ENCODE measurements around the gene VWA3A.
A peak's percentile ranks its signal among the peaks of the same experiment; 100 is the strongest.
"Not testable (repeated sequence)": the region's sequence is repeated elsewhere in the genome, so short reads cannot be mapped to it uniquely, and the experiment has no call there.

Gene VWA3A

DNA sequence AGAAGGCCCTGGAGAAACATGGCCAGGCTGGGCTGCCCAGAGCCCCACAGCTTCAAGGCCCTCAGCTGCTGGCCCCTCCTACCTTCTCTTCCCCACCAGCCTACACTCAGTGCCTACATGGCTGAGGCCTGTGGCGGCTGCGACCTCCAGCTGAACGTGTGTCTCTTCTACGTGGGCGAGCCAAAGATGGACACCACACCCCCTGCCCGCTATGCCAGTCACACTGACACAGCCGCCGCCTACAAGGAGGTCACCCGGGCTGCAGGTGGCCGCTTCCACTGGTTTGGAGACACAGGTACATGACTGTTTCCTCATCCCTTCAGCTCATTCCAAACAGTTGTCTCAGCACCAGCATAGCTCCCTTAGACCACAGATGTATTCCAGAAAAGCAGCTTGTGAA lies 40.5 kb downstream of the VWA3A start:
- DNase-seq: no peak

GRCh38 chr16:22138482-22138881 lies 46.1 kb downstream of the VWA3A start:
- DNase-seq: no peak

DNA sequence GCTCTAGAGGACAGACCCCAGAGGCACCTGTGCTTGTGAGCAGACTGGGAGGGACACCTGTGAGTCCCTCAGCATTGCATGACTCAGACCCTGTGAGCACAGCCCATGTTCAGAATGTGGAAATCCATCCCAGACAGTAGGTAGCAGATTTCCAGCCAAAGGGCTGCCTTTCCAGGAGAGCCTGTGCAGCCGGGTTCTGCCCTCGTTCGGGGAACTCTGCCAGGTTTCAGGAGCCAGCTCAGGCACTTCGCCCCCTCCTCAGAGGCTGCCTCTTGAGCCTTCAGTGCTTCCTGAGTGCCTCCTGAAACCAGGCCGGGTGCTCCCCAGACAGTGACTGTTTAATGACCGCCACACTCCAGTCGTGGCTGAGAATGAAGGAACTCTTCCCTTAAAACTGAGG lies 46.7 kb downstream of the VWA3A start:
- DNase-seq: no peak

DNA sequence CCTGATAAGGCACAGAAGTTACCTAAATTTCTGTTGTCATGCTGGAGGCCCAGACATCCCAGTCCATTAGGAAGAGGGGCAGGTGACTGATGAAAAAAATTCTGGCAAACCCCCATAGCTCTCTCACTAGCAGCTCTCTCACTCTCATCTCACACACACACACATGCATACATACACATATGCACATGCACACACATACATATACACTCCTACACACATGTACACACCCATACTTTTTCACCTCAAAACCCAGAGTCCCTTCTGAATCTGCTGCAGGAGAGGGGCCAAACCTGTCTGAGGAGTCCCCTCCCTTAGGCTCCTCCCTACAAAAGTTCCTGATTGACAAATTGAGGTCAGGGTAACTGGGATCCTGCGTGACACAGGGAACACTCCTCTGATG lies 47.4 kb downstream of the VWA3A start:
- no peak for DNase-seq

GRCh38 chr16:22141767-22142166 lies 49.4 kb downstream of the VWA3A start:
- peak; percentile 10 for DNase-seq

GRCh38 chr16:22144520-22144919 lies 52.2 kb downstream of the VWA3A start:
- DNase-seq: no peak

DNA sequence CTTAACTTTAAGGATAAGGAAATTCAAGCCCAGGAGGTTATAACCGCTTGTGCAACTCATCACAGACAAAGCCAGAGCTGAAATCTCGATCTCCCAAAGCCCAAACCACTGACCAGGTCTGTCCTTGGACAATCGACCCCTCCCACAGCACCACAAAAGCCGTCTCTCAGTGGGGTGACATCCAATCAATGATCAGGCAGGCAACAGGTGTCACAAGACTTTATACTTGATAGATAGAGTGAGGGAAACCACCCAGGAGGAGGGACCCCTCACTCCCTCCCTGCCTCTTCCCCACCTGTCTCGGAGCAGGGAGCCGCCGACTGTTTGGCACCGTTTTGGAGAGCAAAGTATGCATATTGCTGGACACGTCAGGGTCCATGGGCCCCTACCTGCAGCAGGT lies 55.5 kb downstream of the VWA3A start:
- DNase-seq: no peak

DNA sequence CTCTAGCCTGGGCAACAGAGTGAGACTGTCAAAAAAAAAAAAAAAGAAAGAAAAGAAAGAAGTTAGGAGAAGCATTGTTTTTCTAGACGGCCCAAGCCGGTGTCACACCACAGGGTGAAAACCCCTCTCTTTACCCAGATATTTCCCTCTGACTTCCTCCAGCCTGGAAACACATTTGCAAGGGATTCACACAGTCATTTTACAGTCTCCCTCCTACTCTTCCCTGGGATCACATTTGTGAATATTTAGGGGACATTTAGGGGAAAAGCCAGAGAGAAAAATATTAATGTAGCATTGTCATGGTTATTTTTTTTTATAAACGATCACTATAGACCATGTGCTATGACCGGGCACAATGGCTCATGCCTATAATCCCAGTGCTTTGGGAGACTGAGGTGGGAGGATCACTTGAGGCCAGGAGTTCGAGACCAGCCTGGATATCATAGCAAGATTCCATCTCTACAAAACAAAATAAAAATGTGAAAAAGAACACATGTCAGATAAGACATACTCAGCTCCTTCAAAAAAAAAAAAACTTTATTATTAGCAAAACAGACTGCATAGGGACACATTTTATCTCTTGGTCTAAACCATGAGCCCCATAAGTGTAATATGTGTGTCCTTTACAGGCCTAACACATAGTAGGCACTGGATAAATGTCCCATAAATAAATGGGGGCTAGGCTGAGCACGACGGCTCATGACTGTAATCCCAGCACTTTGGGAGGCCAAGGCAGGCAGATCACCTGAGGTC lies 59.1 kb downstream of the VWA3A start:
- no peak for DNase-seq

GRCh38 chr16:22152316-22152715 lies 60.0 kb downstream of the VWA3A start:
- no peak for DNase-seq

GRCh38 chr16:22153078-22153477 lies 60.7 kb downstream of the VWA3A start:
- not testable (repeated sequence) for DNase-seq

DNA sequence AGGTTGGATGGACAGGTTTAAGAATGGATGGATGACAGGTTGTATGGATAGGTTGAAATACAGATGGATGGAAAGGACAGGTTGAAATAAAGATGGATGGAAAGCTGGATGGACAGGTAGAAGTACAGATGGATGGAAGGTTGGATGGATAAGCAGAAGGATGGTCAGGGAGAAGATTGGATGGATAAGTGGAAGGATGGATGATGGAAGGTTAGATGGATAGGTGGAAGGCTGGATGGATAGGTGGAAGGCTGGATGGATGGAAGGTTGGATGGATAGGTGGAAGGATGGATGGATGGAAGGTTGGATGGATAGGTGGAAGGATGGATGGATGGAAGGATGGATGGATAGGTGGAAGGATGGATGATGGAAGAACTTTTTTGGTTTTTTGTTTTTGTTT lies 69.1 kb downstream of the VWA3A start:
- DNase-seq: no peak

DNA sequence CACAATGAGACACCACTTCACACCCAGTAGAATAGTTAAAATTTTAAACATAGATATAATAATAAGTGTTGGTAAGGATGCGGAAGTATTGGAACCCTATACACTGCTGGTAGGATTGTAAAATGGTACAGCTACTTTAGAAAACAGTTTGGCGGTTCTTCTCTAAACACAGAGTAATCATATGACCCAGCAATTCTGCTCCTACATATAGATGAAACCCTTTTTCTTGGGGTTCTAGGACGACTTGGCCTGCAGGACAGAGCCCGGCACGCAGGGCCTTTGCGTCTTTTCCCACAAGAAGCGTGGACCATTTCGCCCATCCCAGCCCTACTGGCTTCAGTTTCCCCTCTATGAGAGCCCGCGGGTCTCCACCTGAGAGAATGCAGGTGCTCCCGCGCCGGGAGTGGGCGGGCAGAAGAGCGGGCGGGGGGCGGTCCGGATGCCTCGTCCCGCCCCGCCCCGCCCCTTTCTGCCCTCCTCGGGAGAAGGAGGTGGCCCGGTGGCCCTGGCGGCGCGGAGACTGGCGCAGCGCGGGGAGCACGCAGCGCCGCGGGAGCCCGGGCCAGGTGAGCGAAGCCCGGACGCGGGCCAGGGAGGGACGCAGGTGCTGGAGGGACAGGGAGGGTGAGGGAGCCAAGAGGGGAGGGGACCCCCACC lies 69.8 kb downstream of the VWA3A start, which contains the start of gene SDR42E2:
Gene SDR42E2 (plus strand): TSS at position 508 of the 657 bp plus-strand sequence. CDS start 3,077 bp downstream, outside the sequence.
- no peak for DNase-seq

GRCh38 chr16:22162656-22163009 lies 70.3 kb downstream of the VWA3A start:
- no peak for DNase-seq

DNA sequence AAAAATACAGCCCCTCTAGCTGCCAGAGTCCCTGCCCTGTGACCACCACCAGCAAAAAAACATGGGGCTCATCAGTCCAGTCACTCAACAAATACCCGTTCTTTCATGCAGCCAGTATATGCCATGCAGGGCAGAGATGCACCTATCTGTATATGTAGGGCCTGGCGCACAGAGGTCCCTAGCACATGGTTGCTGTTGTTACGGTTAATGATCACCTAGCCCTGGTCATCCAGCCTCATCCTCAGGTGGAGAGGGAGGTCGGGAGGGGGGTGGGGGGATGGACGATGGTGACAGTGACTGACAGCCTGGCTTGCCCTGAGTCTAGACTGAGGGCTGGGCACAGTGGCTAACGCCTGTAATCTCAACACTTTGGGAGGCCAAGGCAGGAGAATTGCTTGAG lies 71.5 kb downstream of the VWA3A start:
- DNase-seq: no peak

- DNase-seq: no peak
Measured at GRCh38 chr16:22164482-22164881, 72.1 kb downstream of the VWA3A start.

DNA sequence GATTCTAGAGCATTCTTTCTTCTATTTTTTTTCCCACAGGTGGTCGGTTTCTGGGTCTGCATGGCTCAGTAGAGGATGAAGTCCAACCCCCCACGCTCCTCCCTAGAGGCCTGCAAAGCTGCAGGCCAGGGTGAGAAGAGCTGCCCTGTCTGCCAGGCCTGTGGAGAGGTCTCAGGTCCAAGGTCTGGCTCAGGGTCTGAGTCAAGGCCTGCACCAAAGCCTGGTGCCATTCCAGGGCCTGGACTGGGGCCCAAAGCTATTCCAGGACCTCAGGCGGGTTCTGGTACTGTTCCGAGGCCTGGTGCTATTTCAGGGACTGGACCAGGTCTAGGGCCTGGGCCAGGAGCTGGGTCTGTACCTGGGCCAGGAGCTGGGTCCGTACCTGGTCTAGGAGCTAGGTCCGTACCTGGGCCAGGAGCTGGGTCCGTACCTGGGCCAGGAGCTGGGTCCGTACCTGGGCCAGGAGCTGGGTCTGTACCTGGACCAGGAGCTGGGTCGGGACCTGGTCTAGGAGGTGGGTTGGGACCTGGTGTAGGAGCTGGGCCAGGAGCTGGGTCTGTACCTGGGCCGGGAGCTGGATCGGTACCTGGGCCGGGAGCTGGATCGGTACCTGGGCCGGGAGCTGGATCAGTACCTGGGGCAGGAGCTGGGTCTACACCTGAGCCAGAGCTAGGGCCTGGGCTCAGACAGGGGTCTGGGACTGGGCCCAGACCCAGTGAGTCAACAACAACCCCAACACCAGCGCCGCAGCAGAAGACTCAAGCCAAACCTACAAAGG lies 73.4 kb downstream of the VWA3A start:
- DNase-seq: no peak

- DNase-seq: no peak
Measured at GRCh38 chr16:22171953-22172352, 79.6 kb downstream of the VWA3A start.

GRCh38 chr16:22172642-22173041 lies 80.3 kb downstream of the VWA3A start:
- DNase-seq: not testable (repeated sequence)

GRCh38 chr16:22174642-22175041 lies 82.3 kb downstream of the VWA3A start:
- no peak for DNase-seq

- no peak for DNase-seq
Measured at GRCh38 chr16:22177968-22178930, 85.9 kb downstream of the VWA3A start.

GRCh38 chr16:22181426-22181825 lies 89.1 kb downstream of the VWA3A start:
- no peak for DNase-seq

DNA sequence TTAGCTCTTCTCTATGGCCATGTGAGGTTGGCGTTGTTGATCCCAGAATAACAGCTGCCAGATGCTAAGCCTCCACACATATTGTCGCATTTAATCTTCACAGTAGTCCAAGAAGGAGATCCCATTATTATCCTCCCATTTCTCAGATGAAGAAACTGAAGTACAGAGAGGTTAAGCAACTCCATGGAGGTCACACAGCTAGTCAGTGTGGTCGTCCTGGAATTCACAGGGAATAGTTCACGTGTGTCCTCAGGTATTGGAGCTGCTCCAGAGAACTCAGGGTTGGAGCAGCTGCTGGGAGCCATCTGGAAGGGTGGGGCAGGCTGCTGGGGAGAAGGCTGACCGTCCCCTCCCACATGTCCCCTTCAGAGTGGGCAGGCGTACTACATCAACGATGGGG lies 89.5 kb downstream of the VWA3A start:
- no peak for DNase-seq

Measured in fibroblast of skin of scalp (primary cell).